RWPE2 (cell line): ENCODE measurements around the gene SDC3.

Source experiments
- ATAC-seq: fragments of 200-7000 bp; cut with Tn5 transposase; 3 replicates; pipeline ENCODE4 v1.9.1; 2021; ENCODE audit warnings: low read depth
- DNase-seq: peaks from one replicate; pipeline ENCODE4 v3.0.0-alpha.2; 2020; ENCODE audit warnings: low spot score
- H3K27ac ChIP-seq: fragments of 450-650 bp; 2 replicates; pipeline ENCODE4 v1.5.1; 2017; ENCODE audit warnings: mild to moderate bottlenecking; ENCODE audit not compliant: poor library complexity, severe bottlenecking
- H3K27me3 ChIP-seq: fragments of 250-450 bp; sonication (Bioruptor Pico); 2 replicates; pipeline ENCODE4 v1.5.1; 2021; ENCODE audit warnings: mild to moderate bottlenecking, moderate library complexity; ENCODE audit not compliant: insufficient read depth, poor library complexity, severe bottlenecking
- H3K36me3 ChIP-seq: fragments of 250-450 bp; sonication (Bioruptor Pico); 2 replicates; pipeline ENCODE4 v1.5.1; 2020; ENCODE audit warnings: low read depth, mild to moderate bottlenecking, moderate library complexity
- H3K4me1 ChIP-seq: fragments of 250-450 bp; sonication (Bioruptor Pico); 2 replicates; pipeline ENCODE4 v1.5.1; 2021; ENCODE audit warnings: mild to moderate bottlenecking, moderate library complexity; ENCODE audit not compliant: insufficient read depth, poor library complexity, severe bottlenecking
- H3K4me3 ChIP-seq: fragments of 250-450 bp; sonication (Bioruptor Pico); 2 replicates; pipeline ENCODE4 v1.5.1; 2021; ENCODE audit warnings: mild to moderate bottlenecking, moderate library complexity; ENCODE audit not compliant: severe bottlenecking
- H3K9me3 ChIP-seq: fragments of 250-450 bp; sonication (Bioruptor Pico); 2 replicates; pipeline ENCODE4 v1.5.1; 2021; ENCODE audit warnings: mild to moderate bottlenecking, moderate library complexity; ENCODE audit not compliant: severe bottlenecking
- CTCF ChIP-seq: fragments of 450-650 bp; IDR thresholded peaks from one replicate; pipeline ENCODE4 v1.5.1; 2017; ENCODE audit warnings: mild to moderate bottlenecking, moderate library complexity; ENCODE audit not compliant: poor library complexity, severe bottlenecking

The SDC3 gene

GRCh38 chr1:30850607-30851006 is 58.0 kb downstream of the SDC3 start:
- H3K4me1 ChIP-seq: no peaks in the 10 kb centered on the region
- no peaks in the 10 kb centered on the region for H3K9me3 ChIP-seq
- H3K36me3 ChIP-seq: no peaks in the 10 kb centered on the region
- no peak overlapping the region for H3K4me3 ChIP-seq
- no peak for ATAC-seq
- H3K27me3 ChIP-seq: no peaks in the 10 kb centered on the region
- no peak overlapping the region for H3K27ac ChIP-seq
- no peak for TF ChIP-seq CTCF
- no peak for DNase-seq

GRCh38 chr1:30848130-30848529 is 60.4 kb downstream of the SDC3 start:
- no peaks in the 10 kb centered on the region for H3K36me3 ChIP-seq
- H3K4me1 ChIP-seq: no peaks in the 10 kb centered on the region
- no peaks in the 10 kb centered on the region for H3K27me3 ChIP-seq
- no peak for DNase-seq
- H3K4me3 ChIP-seq: no peak overlapping the region
- no peak for ATAC-seq
- H3K27ac ChIP-seq: no peak overlapping the region
- TF ChIP-seq CTCF: no peak
- H3K9me3 ChIP-seq: no peaks in the 10 kb centered on the region

- DNase-seq (no peak), ATAC-seq (peak; percentile 38; the same call in 1 of the 3 replicates)
- Histone ChIP-seq H3K9me3 (no peaks in the 10 kb centered on the region), H3K36me3 (no peaks in the 10 kb centered on the region), H3K4me1 (no peaks in the 10 kb centered on the region), H3K27ac (no peak overlapping the region), H3K27me3 (no peaks in the 10 kb centered on the region), H3K4me3 (no peak overlapping the region)
- TF ChIP-seq CTCF: no peak
Observed at GRCh38 chr1:30847358-30847972, 61.1 kb downstream of the SDC3 start.

GRCh38 chr1:30846587-30846986 is 62.0 kb downstream of the SDC3 start:
- ATAC-seq (no peak), DNase-seq (no peak)
- Histone ChIP-seq H3K4me3 (no peak overlapping the region), H3K27me3 (no peaks in the 10 kb centered on the region), H3K9me3 (no peaks in the 10 kb centered on the region), H3K36me3 (no peaks in the 10 kb centered on the region), H3K27ac (no peak overlapping the region), H3K4me1 (no peaks in the 10 kb centered on the region)
- TF ChIP-seq CTCF: no peak

- Histone ChIP-seq H3K36me3 (no peaks in the 10 kb centered on the region), H3K27ac (no peak overlapping the region), H3K9me3 (no peaks in the 10 kb centered on the region), H3K4me1 (no peaks in the 10 kb centered on the region), H3K4me3 (no peak overlapping the region), H3K27me3 (no peaks in the 10 kb centered on the region)
- no peak for DNase-seq
- TF ChIP-seq CTCF: no peak
- peak; percentile 36; the same call in 2 of the 3 replicates for ATAC-seq
Observed at GRCh38 chr1:30845904-30846290, 62.7 kb downstream of the SDC3 start.
